ENCODE results near the gene SFTA2.
A peak's percentile ranks its signal among the peaks of the same experiment; 100 is the strongest.

SFTA2 gene

DNA sequence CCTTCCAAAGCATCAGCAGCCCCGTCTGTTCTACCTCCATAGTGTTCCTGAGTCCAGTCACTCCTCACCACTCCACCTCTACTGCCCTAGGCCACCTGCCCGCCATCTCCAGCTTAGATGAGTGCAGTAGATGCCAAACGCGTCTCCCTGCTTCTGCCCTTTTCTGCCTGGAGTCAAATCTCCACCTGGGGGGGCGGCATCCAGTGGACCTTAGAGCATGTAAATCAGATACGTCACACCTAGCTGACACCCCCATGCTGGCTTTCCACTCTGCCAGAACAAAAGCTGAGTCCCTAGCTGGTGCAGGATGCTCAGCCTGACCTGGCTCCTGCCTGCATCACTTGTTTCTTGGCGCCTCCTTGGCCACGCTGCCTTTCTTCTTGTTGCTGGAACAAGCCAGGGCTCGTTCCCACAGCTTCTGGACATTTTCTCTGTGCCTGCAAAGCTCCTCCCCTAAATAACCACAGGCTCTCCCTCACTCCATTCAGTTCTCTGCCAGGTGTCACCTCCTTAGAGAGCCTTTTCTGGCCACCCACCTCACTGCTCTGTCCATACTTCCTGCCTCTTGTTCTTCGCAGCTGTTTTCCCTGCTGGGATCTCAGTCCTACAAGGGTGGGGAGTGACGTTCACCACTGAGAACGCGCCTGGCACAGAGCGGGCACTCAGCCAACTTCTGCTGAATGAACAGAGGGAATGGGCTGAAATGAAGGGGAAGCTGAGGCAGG, 41.9 kb downstream of the SFTA2 start:
- no peak for DNase-seq

GRCh38 chr6:30889496-30889885, 42.5 kb downstream of the SFTA2 start:
- no peak for DNase-seq

GRCh38 chr6:30888816-30889495, 43.0 kb downstream of the SFTA2 start:
- no peak for DNase-seq

DNA sequence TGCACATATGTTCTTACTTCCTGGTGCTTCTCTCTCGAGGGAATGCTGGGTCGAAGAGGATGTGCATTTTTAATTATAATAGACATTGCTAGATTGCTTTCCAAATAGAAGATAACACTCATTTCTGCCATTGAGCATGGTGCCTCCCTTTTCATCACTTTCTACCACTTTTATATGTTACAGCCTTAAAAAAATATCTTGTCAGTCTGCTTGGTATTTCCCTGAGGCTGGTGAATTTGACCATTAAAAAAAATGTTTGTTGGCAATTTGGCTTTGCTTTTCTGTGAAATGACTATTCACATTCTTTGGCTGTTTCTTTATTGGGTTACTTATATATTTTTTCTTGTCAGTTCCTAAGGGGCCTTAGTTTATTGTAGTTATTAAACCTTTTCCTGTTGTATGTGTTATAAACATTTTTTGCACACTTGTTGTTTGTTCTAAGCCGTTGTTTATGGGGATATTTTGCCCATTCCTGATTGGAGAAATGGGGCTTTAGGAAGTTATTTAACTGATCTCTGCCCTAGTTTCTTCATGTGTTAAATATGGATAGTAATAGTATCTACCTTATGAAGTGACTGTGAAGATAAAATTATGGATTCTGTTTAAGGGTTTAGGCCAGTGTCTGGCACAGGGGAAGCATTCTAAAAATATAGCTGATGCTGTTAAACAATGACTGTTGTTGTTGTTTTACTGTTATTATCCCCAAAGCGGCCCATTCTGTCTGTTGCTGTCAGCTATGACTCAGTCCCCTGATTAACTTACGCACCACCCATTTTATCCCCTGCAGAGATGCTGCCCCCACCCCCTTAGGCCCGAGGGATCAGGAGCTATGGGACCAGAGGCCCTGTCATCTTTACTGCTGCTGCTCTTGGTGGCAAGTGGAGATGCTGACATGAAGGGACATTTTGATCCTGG, 43.8 kb downstream of the SFTA2 start:
- DNase-seq: no peak

GRCh38 chr6:30886897-30887255, 45.1 kb downstream of the SFTA2 start:
- DNase-seq: no peak

DNA sequence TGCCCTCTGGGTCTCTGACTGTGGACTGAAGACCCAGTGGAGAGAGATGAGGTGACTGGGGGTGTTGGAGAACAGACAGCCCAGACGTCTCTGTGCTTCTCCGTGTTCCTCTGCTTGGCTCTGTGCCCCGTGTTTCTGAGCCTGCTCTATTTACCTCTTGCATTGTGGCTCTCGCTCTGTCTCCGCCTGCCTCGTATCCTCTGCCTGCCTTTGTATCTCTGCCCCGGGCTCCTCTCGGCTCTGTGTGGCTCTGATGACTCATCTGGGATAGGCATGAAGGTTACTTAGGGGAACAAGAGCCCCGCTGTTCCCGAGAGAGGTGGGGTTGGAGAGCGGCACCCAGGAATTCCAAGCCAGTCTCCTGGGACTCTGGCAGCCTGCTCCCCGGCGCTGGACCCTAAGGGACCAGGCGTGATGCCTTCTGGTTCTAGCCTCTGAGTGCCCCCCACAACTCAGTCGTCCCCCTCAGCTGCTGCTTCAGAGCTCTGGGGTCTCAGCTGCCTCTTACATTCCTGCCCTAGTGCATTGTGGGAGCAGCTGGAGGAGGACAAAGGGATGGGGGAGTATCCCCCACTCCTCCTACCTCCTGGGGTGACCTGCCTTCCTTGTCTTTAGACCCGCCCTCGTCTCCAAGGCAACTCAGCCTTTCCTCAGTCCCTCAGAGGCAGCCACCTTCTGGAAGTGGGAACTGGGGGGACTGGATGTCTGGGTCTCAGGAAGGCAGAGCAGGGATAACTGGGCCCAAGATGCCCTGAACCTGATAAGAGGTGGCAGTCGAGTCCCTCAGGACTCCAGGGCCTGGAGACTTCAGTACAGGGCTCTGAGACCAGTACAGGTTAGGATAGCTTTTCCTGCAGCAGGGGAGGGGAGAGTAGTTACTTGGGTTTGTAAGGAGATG, 45.7 kb downstream of the SFTA2 start:
- peak; percentile 31 for DNase-seq

- DNase-seq: no peak
Observed at GRCh38 chr6:30885481-30885998, 46.4 kb downstream of the SFTA2 start.

DNA sequence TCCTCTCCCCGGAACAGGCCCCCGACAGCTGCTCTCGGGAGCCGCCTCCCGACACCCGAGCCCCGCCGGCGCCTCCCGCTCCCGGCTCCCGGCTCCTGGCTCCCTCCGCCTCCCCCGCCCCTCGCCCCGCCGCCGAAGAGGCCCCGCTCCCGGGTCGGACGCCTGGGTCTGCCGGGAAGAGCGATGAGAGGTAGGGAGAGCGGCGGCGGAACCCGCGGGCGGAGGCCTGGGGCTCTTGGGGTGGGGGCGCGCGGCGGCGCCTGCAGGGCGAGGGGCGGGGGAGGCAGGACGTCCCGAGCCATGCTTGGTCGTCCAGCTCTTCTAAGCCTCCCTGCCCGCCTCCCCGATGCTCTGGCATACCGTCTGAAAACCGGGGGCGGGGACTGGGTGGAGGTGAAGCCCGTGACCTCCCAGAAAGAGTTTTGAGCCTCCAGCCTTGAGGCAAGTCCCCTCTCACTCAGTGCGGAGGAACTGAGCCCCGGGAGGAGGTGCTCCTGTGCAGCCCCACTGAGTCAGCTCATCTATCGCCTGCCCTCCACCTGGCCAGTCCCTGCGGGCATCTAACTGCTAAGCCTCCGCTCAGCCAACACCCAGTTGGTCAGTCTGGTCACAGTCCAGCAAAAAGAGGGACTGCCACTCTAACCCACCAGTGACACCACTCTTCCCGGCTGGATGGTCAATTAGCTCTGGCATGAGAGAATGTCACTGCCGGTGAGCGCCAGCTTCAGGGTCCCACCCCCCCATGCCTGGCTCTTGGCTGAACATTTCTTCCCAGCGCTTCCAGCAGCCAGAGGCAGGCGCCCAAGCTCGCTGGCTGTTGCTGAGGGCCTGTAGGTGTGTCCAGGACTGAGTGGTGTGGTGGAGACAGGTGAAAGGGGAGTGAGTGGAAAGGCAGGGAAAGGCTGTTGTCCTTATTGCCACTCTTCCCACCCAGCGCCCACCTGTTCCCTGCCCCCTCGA, 47.2 kb downstream of the SFTA2 start:
- DNase-seq: no peak

DNA sequence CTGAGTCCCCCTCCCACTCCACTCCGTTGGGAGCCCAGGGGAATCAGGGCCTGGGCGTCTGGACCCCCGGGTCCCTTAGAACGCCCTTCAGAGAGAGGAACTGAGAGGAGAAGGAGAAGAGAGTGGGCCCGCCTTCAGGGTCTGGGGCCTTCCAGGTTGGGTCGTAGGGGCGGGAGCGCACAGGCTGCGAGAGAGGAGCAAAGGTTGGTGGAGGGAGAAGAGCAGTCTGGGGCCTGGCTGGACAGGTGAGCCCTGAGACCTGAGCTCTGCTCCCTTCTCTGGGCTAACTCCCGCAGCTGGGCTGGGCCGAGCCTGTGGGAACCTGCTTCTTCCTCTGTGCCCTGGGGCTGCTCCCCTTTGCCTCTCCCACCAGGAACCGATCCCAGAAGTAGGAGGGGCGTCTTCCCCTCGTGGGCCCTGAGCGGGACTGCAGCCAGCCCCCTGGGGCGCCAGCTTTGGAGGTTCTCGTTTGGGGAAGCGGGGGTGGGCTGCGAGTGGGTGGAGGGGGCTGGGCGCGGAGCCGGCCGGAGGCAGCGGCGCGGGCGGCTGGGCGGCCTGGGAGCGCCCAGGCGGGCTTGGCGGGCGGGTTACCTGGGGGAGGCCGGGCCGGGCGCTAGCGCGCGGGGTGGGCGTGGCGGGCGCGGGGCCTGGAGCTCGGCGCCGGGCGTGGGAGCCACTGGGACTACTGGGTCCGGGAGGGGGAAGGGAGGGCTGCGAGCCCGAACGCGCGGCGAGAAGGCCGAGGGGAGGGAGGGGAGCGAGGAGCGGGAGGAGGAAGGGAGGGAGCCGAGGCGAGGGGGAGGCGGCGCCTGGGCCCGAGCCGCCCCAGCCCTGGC, 48.1 kb downstream of the SFTA2 start, which contains the start of gene DDR1:
Gene DDR1 (plus strand): TSS at position 835 of the 836 bp plus-strand sequence. CDS start 4,211 bp downstream, outside the sequence.
- peak; percentile 8 for DNase-seq

- no peak for DNase-seq
Observed at GRCh38 chr6:30882759-30883684, 48.9 kb downstream of the SFTA2 start.

DNA sequence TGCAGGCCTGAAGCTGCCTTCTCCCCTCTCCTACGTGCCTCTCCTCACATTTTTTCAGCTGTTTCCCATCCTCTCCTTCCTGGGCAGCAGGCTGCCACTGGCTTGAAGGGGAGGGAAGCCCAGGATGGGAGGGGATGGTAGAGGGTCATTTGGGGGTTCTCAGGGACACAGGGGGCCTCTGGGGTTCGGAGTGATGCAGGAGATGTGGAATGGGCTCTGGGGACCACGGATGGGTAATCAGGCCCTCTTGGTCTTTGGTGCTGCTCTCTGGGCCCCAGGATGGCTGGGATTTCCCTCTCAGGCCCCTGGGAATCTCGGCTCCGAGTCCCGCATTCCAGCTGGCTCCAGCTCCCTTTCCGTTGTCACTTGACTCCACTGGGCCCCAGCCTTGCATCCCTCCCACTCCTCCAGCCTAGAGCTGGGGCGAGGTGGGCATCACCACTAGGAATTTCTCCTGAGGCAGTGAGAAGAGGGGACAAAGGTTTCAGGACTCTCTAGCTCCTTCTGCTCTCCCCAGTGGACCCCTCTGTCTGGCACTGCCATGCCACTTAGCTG, 49.7 kb downstream of the SFTA2 start:
- DNase-seq: no peak

DNA sequence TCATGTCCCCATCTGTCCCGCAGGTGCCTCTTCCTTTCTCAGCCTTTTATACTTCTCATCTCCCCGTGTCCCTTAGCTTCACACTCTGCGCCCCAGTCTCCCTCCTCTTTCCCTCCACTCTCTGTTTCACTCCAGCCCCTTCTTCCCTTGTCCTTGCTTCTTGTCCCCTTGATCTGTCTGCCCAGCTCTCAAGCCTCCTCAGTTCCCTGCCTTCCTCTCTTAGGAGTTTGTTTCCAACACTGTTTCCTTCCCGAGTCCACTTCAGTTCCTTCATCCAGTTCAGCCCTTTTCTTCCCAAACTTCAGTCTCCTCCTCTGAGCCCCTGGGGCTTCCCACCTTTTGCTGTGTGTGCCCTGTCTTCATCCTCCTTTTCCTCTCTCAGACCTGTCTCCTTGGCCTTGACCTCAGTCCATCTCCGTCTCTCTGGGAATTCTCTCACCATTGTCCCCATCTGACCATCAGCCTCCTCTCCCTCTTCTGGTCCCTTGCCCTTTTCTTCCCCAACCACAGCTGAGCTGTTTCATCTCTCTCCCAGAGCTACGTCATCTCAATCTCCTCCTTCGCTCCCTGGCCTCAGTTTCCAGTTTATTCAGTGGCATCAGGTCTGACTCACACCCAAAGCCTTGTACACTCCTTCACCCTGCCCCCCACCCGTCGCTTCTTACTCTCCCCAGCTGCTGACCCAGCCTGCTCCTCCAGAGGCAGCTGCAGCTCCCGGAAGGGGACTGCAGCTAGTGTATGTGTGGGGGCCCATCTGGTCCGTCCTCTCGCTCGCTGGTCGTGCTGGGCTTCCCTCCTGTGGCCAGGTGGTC, 50.4 kb downstream of the SFTA2 start:
- peak; percentile 20 for DNase-seq

Data from SHP77 treated with DMSO at 0.1 percent for 48 hours (cell line).